ENCODE measurements around the gene ZDHHC22. TPM values are rescaled to one million over a fixed set of nuclear protein-coding genes. Genes with fewer than 3 reads are reported as not detected.

The ZDHHC22 gene
- total and polyA plus RNA-seq, 2 of the 13 experiments (the other 11 are each of a cell fraction or from before 2014, with no cell fraction given): not detected

- peak; percentile 83 for TF ChIP-seq MNT (IDR thresholded peaks at IDR 0.05)
- no peak for TF ChIP-seq ZNF335 (CRISPR knock-in tag; IDR thresholded peaks at IDR 0.05)
- peak; percentile 56; the same call in 1 of the 2 replicates for TF ChIP-seq ZIK1 (CRISPR knock-in tag; IDR thresholded peaks at IDR 0.05; ENCODE audit: borderline replicate concordance, low read depth)
- 0 out of 2 replicates have a peak, but pooled peaks have one; percentile 18 for TF ChIP-seq HDAC2 (CRISPR knock-in tag; IDR thresholded peaks at IDR 0.05)
- no peak for TF ChIP-seq ZNF326 (CRISPR knock-in tag; IDR thresholded peaks at IDR 0.05; ENCODE audit: borderline replicate concordance)
- TF ChIP-seq HOMEZ (CRISPR knock-in tag; IDR thresholded peaks at IDR 0.05; ENCODE audit: low read depth): peak; percentile 47; the same call in 1 of the 2 replicates
- peak; percentile 88 for TF ChIP-seq ZSCAN21 (CRISPR knock-in tag; IDR thresholded peaks at IDR 0.05; ENCODE audit: borderline replicate concordance)
- TF ChIP-seq DMAP1 (CRISPR knock-in tag; IDR thresholded peaks at IDR 0.05): peak; percentile 87
- TF ChIP-seq ZNF678 (CRISPR knock-in tag; IDR thresholded peaks at IDR 0.05): 0 out of 2 replicates have a peak, but pooled peaks have one; percentile 65
- TF ChIP-seq ZNF224 (CRISPR knock-in tag; IDR thresholded peaks at IDR 0.05): peak; percentile 85; the same call in 1 of the 2 replicates
- peak; percentile 93 for TF ChIP-seq HNRNPLL (IDR thresholded peaks at IDR 0.05; ENCODE audit: low read depth, low read length, poor library complexity, severe bottlenecking)
- peak; percentile 54; the same call in 1 of the 2 replicates for TF ChIP-seq ZBTB38 (CRISPR knock-in tag; IDR thresholded peaks at IDR 0.05)
- TF ChIP-seq ZNF749 (CRISPR knock-in tag; IDR thresholded peaks at IDR 0.05; ENCODE audit: borderline replicate concordance): peak; percentile 63; the same call in 1 of the 2 replicates
- peak; percentile 24 for TF ChIP-seq ZNF777 (CRISPR knock-in tag; IDR thresholded peaks at IDR 0.05)
- peak; percentile 46; the same call in 1 of the 2 replicates for TF ChIP-seq ZKSCAN5 (CRISPR knock-in tag; IDR thresholded peaks at IDR 0.05)
- peak in 1 of 2 experiments; percentile 51; a peak in 2 of 4 replicates for TF ChIP-seq ATF4 (CRISPR knock-in tag; IDR thresholded peaks at IDR 0.05)
- peak; percentile 74; the same call in 1 of the 2 replicates for TF ChIP-seq ETV5 (CRISPR knock-in tag; IDR thresholded peaks at IDR 0.05; ENCODE audit: borderline replicate concordance)
- TF ChIP-seq NR2F2 (IDR thresholded peaks at IDR 0.05; ENCODE audit: borderline replicate concordance, low read depth): no peak
- no peak for TF ChIP-seq ZNF367 (CRISPR knock-in tag; IDR thresholded peaks at IDR 0.05; ENCODE audit: borderline replicate concordance)
- no peak for TF ChIP-seq TCF12 (IDR thresholded peaks at IDR 0.05)
- TF ChIP-seq TCF12 (CRISPR knock-in tag; IDR thresholded peaks at IDR 0.05): peak; percentile 88
- peak; percentile 92 for TF ChIP-seq THAP11 (CRISPR knock-in tag; IDR thresholded peaks at IDR 0.05)
- TF ChIP-seq NFKB2 (CRISPR knock-in tag; IDR thresholded peaks at IDR 0.05; ENCODE audit: borderline replicate concordance): no peak; the same call in 1 of the 2 replicates
- TF ChIP-seq ZNF670 (CRISPR knock-in tag; IDR thresholded peaks at IDR 0.05; ENCODE audit: borderline replicate concordance): peak; percentile 68; the same call in 1 of the 2 replicates
- 0 out of 2 replicates have a peak, but pooled peaks have one; percentile 30 for TF ChIP-seq IRX3 (CRISPR knock-in tag; IDR thresholded peaks at IDR 0.05; ENCODE audit: borderline replicate concordance, low read depth)
- TF ChIP-seq ZNF136 (CRISPR knock-in tag; IDR thresholded peaks at IDR 0.05; ENCODE audit: low read depth): 0 out of 2 replicates have a peak, but pooled peaks have one; percentile 19
- TF ChIP-seq FOXO1 (CRISPR knock-in tag; IDR thresholded peaks at IDR 0.05): peak; percentile 9; the same call in 1 of the 2 replicates
Observed at GRCh38 chr14:77097700-77098528, 43.7 kb downstream of the ZDHHC22 start, which contains the start of gene CIPC (continued).

Measured in HepG2 (cell line).